GM18868 (cell line): ENCODE measurements around the gene ABCA13.
A peak's percentile ranks its signal among the peaks of the same experiment; 100 is the strongest.

Experiments
- ATAC-seq: cut with Tn5 transposase; IDR thresholded peaks from one replicate; pipeline ENCODE4 v1.9.1; 2021; ENCODE audit warnings: mild to moderate bottlenecking, moderate library complexity; ENCODE audit not compliant: unreplicated experiment

The ABCA13 gene

DNA sequence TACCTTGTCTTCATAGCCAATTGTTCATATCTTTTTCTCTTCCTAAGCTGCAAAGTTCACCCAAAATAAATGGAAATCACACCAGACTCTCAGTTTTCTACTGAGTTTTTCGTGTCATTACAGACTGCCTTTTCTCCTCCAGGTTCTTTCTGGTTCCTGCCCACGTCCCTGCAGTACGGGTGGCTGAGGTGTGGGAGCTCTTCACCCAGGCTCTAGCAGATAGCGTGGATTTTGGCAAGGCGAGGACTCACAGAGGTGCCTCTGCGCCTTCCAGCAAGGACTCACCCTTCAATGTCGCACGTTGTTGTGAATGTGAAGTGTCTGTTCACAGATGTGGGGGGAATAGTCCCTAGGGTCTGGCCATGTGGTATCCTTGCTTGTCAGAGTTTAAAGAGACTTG lies 71.6 kb downstream of the ABCA13 start:
- no peak for ATAC-seq

DNA sequence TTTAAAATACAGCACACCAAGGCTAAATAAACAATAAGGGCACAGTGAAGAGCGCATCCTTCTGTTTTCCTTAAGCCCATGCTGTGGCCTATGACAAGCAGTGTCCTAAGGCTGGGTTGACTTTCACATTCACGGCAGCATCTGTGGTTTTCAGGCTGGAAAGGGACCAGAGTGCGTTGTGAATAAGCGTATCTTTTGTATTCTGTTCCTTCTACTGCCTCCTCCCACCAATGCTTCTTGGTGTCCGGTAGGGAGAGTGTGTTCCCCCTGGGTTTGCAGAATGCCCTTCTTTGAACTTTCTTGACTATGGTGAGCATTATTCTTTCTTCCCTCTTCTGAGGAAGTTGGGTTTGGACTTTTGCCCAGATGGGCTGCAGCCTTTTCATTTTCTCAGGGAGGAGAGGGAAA lies 73.6 kb downstream of the ABCA13 start:
- ATAC-seq: no peak

DNA sequence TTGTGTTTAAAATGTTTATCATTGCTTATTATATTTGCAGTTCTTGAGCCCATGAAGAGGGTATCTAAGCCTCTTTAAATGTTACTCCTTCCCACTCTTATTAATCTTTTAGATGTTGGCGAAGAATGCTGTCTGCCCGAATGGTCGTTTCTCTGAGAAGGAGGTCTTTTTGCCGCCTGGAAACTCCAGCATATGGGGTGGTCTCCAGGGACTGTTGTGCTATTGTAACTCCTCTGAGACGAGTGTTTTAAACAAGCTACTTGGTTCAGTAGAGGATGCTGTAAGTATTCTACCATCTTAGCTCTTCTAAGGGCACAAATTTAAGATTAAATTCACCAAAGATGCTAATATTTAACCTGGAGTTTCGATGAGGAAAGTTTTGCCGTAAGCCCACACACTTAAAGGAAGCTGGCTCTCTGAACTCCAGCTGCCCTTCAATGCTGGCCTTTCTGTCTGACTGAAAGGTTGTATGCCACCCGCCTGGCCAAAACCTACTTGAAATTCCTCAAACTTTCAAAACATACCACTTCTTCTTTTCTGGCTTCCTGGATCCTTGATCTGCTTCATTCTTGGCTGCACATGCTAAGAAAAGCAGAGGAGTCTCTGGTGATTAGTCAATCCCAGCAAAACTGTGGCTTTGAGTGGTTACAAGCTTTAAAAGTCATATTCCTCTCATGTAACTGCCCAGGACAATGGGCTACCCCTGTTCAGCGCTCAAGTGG lies 74.7 kb downstream of the ABCA13 start:
- no peak for ATAC-seq

DNA sequence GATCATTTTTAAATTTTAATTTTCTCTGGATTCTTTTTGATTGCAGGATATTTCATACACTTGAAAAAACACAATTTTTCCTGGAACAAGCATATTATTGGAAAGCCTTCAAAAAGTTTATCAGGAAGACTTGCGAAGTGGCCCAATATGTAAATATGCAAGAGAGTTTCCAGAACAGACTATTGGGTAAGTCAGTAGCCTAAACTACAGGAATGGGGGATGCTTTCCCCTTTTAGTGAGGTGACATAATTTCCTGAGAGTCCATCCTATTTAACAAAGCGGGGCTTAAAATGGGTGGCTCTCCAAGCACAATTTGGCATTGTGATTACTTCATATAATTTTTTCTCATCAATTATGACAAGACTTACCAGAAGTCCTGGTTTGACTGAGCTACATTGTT lies 77.9 kb downstream of the ABCA13 start:
- ATAC-seq: no peak

DNA sequence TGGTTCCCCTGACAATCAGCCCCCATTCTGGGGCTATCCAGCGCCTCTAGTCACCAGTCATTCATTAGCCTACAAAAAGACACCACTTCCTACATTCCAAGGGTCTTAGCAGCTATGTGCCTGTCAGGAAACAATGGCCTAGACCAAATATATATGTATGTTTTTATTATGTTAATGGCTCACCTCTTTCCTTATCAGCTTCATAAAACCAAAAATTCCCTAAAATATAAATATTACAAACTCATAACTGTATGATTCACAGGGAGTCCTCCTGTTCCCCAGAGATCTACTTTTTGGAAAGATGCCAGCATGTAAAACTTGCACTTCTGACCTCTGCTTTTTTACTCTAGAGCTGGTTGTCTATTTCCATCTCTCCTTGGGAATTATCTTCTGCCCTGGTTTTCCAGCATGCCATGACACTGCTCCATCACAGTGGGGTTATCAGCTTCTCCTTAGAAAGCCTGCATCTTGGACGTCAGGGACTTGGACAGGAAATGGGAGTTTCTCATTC lies 79.2 kb downstream of the ABCA13 start:
- no peak for ATAC-seq

DNA sequence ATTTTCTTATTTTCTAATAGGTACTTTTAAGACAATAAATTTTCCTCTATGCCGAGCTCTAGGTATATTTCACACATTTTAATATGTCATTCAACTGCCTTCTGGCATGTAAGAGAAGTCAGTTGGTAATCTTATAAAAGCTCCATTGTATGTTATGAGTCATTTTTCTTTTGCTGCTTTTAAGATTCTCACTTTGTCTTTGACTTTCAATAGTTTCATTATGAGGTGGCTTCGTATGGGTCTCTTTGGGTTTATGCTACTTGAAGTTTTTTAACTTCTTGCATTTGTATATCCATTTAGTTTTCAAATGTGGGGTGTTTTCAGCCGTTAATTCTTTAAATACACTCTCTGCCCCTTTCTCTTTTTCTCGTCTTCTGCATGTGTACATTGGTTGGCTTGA lies 80.5 kb downstream of the ABCA13 start:
- ATAC-seq: peak; percentile 93

DNA sequence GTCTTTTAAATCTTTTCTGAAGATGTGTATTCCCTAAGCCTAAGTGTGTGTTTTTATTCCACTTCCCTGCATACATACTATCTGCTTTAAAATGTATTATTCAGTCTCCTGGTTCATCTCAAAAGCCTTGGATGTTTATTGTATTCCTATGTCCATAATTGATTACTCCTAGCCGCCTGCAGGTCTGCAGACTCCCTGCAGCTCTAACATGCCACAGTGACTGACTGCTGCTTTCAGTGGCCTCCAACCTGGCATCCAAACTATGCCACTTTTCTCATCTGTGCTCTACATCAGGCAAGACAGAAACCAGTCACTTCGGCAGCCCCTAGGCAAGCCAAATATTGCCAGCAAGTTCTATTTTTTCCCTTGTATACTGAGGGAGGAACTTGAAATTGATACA lies 81.7 kb downstream of the ABCA13 start:
- ATAC-seq: no peak

DNA sequence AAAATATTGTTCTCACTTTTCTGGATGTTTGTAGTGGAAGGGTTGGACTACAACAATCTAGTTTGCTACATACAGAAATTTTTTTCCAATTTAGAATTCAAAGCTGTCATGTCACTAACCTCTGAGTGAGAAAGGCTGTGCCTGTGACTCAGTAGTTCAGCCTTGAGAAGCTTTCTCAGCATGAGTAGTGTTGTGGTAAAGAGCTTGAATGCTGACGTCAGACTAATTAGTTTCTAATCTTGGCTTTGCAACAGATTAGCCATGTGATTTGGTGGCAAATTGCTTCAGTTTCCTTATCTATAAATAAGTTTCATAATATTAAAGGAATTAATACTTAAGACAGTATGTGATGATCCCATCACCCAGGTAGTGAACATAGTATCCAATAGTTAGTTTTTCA lies 83.8 kb downstream of the ABCA13 start:
- no peak for ATAC-seq

DNA sequence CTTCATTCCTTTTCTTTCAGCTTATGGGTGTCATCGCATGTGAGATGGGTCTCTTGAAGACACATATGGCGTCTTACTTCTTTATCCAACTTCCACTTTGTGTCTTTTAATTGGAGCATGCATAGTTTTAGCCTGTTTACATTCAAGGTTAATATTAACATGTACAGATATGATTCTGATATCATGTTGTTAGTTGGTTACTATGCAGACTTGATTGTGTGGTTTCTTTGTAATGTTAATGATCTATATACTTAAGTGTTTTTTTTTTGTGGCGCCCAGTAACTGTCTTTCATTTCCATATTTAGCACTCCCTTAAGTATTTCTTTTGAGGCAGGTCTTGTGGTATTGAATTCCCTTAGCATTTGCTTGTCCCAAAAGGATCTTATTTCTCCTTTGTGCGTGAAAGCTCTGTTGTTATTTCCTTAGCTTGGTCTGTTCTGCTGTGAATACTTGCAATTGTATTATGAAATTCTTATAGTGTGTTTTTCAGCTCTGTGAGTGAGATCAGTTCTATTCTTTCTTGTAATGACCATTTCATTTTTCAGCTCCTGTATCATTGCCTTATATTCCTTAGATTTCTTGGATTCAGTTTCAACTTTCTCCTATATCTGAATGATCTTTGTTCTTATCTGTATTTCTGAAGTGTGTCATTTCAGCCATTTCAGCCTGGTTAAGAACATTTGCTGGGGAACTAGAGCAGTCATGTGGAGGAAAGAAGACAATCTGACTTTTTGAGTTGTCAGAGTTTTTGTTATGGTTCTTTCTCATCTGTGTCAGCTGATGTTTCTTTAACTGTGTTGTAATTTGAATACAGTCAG lies 88.4 kb downstream of the ABCA13 start:
- no peak for ATAC-seq

DNA sequence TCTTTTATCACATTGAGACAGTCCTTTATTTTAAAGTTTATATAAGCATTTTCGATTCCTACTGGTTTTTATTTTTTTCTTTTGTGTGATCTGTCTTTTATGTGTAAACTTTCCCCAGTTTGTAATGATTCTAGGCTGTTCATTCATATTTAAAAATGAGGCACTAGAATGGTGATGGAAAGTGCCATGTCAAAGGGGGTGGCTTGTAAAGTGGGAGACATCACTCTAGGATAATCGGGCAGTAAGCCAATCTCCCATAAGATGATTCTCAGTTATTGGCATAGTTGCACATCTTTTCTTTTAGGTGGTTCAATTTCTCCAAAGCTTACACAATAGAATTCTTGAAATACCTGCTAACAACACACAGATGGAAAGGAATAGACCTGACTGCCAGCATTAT lies 90.4 kb downstream of the ABCA13 start:
- no peak for ATAC-seq

DNA sequence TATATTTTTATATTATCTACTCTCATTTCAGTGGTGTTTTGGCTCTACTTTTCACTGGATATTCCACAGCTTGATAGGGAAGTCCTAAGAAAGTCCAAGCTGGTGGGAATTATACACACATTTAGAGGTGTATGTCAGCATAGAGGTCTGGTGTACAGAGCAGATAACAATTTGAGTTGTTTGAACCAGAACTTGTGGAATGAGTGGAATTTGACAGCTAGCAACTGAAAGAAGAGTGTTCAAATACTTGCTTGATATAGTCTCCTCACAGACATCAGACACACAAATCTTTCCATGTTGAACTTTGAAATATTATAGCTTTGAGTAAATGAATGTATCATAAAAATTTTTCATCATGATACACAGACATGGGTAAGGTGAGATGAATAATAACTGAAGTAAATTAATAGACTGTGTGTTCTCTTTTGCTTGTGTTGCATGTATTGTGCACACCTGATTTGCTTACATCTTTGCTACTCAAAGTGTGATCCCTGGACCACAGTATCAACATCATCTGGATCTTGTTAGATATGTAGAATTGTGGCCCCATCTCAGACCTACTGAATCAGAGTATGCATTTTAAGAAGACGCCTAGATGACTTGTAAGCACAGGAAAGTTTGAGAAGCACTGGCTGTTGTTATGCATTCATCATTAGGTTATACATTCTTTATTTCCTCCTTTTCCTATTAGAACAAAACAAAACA lies 91.5 kb downstream of the ABCA13 start:
- no peak for ATAC-seq

DNA sequence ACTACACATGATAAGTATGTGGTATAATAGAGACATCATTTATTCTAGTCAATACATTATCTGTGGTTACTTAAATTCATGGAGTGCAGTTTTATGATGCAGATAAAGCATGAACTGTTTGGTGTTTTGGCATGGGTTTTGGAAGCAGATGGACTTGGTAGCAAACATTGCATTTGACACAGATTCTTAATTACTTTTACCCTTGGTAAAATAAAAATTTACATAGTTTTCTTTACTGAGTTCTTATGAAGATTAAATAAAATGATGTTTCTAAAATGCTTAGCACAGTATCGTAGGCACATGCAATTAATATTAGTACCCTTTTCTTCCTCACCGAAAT lies 92.0 kb downstream of the ABCA13 start:
- ATAC-seq: no peak

DNA sequence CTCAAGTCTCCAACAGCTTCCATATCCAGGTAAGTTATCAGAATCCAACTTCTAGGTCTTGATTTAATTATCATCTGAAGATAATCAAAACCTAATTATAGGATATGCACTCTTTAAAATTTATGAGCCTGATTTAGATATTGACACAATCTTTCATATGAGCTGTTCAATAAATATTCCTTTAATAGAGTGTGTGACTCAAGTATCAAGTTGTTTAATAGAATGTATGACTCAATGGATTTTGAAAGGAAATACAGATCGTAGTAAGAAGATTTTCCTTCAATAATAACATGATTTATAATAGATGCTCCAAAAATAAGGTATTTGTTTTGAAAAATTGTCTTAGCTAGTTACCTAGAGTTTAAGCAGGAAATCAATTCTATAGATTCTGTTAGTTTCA lies 97.8 kb downstream of the ABCA13 start:
- ATAC-seq: no peak

DNA sequence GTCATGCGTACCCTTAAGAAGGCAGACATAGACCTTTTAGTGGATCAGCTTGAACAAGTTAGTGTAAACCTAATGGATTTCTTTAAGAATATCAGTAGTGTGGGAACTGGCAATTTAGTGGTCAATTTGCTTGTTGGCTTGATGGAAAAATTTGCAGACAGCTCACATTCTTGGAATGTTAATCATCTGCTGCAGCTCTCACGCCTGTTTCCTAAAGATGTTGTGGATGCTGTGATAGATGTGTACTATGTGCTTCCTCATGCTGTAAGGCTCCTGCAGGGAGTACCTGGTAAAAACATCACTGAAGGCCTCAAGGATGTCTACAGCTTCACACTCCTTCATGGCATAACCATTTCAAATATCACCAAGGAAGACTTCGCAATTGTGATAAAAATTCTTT lies 103.4 kb downstream of the ABCA13 start:
- no peak for ATAC-seq

DNA sequence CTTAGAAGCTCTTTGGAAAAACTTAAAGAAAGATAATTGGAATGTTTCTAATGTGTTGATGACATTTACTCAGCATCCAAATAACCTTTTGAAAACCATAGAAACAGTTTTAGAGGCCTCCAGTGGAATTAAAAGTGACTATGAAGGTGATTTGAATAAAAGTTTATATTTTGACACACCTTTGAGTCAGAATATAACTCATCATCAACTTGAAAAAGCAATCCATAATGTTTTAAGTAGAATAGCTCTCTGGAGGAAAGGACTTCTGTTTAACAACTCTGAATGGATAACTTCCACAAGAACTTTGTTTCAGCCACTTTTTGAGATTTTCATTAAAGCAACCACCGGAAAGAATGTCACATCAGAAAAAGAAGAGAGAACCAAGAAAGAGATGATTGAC lies 108.2 kb downstream of the ABCA13 start:
- ATAC-seq: no peak

DNA sequence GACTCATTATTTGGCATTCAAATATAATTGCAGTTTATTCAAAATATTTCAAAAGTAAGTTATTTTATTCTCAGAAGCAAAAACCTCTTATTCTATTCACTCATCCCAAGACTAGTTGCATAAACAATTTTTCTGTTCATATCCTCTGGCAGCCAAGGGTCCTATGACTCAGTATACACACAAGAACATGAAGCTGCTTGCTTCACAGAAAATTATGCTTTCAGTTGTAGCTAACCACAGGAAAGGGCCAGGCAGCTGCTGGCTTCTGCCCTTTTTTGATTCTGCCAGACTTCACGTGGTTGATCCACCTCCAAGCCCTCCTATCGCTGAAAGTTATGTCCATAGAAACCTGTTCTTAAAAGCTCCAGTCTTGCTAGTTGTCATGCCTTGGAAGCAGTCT lies 108.8 kb downstream of the ABCA13 start:
- no peak for ATAC-seq

DNA sequence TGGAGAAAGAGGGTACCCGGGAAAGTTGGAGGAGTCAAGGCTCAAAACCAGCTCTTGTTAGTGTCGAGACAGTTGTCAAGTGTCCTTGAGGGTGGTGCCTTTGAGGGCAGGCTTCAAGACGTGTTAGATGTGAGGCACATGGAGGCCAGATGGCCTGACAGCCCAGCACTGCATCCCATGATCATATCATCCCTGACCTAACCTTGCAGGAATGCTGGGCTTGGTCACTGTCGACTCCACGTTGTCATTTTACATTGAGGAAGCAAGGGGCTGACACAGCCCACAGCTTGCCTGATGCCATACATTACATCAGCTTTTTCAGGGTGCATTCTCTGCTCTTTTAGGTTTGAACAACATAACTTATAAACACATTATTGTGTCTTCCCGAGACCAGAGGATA lies 114.1 kb downstream of the ABCA13 start:
- ATAC-seq: no peak

DNA sequence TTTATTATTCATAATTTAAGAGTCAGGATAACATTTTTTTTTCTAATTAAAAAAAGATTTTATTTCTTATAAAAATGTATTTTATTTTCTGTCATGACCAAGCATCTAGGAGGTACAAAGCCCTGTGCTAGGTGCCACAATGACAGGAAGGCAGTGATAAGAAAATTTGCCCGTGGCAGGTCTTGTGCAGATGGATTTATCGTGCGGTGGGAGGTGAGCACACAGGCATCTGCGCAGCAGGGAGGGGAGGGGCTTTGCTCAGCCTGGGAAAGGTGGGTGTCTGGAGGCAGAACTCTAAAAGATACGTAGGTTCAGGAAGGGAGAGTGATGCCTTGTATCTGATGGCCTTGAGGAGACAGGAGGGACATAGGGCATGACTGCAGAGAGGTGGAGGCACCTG lies 115.6 kb downstream of the ABCA13 start:
- ATAC-seq: no peak

DNA sequence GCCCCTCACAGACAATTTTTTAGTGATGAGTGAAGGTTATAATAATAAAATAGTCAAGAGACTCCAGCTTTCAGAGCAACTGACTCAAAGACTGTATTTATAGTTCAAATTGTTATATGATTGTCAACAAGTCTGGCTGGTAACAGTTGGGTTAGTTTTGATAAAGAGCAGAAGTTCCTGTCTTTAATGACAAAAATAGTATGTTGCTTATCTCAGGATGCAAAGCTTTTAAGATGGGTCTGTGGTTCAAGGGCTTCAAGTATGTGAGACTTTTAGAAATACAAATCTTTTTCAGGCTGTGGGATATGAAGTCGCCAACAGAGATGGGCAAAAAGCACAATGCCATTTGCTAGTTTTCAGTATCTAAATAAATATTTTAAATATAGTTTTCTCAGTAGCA lies 118.4 kb downstream of the ABCA13 start:
- ATAC-seq: no peak

DNA sequence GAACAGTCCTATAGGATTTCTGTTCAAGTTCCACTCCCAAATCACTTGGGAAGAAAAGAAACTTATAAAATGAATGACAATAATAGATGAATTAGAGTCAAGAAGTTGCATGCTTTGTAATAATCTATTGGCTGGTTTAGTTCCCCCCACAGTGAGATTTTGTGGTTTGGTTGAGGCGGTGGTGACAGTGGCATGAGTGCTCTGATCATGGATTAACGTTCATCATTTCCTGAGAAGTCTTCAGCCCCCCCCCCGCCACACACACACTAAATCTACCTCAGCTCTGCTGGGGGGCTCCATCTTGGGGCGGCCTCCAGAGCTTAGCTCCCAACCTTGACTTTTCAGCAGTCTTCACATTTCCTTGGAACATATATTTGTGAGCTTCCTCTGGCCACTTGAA lies 121.7 kb downstream of the ABCA13 start:
- ATAC-seq: no peak

DNA sequence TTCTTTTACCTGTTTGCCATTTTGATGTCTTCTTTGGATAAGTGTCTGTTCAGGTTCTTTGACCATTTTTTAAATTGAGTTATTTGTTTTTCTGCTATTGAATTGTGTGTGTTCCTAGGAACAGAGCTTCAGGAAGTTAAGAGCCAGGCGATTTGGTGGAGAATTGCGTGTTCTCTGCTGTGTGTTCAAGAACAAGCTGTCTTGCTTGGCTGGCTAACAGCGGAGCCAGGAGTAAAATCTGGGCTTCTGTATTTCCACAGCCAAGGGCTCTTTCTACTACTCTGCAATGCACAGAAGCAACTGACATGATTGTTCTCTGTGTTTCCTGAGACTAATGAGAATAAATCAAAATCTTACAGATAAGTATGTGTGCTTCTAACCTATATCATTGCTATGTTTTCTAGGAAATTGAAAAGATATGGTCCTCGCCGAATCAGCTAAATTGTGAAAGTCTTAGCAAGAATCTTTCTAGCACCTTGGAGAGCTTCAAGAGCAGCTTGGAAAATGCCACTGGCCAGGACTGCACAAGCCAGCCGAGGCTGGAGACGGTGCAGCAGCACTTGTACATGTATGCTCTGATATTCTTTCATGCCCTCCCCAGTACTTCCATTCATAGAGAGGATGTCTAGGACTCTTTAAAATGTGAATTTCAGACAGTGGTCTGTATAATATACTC lies 124.2 kb downstream of the ABCA13 start:
- no peak for ATAC-seq
